ENCODE measurements around the gene KMT2B.
"Not testable (repeated sequence)": the region's sequence is repeated elsewhere in the genome, so short reads cannot be mapped to it uniquely, and the experiment has no call there.

The KMT2B gene

DNA sequence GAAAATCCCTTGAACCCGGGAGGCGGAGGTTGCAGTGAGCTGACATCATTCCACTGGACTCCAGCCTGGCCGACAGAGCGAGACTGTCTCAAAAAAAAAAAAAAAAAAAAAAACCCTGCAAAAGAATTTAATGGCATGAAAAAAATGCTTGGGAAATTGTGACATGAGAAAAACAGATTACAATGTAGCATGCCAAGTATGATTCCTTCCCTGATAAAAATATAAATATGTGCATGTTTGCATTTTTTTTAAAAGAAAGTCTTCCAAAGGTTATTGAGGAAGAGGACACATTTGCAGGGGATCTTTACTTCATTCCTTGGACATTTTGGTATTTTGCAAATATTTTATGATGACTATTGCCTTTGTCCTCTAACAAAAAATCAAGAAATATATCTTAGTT, 28.0 kb upstream of the KMT2B start:
- no peak overlapping the region for H3K4me3 ChIP-seq (ENCODE audit: low read depth, low read length)
- TF ChIP-seq, protein P1, sequence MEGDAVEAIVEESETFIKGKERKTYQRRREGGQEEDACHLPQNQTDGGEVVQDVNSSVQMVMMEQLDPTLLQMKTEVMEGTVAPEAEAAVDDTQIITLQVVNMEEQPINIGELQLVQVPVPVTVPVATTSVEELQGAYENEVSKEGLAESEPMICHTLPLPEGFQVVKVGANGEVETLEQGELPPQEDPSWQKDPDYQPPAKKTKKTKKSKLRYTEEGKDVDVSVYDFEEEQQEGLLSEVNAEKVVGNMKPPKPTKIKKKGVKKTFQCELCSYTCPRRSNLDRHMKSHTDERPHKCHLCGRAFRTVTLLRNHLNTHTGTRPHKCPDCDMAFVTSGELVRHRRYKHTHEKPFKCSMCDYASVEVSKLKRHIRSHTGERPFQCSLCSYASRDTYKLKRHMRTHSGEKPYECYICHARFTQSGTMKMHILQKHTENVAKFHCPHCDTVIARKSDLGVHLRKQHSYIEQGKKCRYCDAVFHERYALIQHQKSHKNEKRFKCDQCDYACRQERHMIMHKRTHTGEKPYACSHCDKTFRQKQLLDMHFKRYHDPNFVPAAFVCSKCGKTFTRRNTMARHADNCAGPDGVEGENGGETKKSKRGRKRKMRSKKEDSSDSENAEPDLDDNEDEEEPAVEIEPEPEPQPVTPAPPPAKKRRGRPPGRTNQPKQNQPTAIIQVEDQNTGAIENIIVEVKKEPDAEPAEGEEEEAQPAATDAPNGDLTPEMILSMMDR (IDR thresholded peaks at IDR 0.05; ENCODE audit: low read depth, low read length) = no peak

DNA sequence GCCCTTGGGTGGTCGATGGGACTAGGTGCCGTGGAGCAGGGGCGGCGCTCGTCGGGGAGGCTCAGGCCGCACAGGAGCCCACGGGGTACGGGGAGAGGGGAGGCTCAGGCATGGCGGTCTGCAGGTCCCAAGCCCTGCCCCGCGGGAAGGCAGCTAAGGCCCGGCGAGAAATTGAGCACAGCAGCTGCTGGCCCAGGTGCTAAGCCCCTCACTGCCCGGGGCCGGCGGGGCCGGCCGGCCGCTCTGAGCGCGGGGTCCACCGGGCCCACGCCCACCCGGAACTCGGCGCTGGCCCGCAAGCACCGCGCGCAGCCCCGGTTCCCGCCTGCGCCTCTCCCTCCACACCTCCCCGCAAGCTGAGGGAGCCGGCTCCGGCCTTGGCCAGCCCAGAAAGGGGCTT, 26.7 kb upstream of the KMT2B start:
- not testable (repeated sequence) for H3K4me3 ChIP-seq (ENCODE audit: low read depth, low read length)

DNA sequence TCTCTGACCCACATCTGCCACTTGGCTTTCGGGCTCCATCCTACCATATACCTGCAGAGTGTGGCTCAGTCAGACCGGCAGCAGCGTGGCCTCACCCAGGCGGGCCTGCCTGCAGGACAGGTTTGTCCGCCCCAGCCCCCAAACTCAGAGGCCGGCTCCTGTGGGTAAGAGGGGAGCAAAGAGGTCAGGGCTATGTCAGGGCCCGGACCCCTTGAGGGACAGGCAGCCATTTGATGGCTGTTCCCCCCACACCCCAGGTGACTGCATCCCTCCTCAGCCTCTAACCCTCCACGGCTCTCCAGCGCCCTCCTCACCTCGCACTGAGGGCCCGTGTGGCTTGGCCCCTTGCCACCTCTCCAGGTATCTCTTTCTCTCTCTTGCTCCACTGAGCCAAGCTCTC, 25.8 kb upstream of the KMT2B start:
- TF ChIP-seq, protein P1 (IDR thresholded peaks at IDR 0.05; ENCODE audit: low read depth, low read length) = no peak
- H3K4me3 ChIP-seq (ENCODE audit: low read depth, low read length) = no peak overlapping the region

DNA sequence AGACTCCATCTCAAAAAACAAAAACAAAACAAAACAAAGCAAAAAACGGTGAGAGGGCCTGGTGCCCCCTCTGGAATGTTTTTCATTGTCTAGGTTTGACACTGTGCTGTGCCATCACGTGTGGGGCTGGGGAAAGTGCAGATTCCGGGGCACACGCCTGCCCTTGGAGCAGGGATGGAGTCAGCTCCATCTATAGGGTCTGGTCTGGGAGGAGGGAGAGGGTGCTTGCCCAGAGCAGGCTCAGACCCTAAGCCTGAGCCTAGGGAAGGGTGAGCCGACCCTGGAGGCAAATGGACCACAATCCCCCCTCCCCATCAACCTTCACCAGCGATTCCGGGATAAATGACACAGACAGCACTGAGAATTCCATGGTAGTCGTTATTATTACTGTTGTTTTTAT, 24.4 kb upstream of the KMT2B start:
- TF ChIP-seq, protein P1 (IDR thresholded peaks at IDR 0.05; ENCODE audit: low read depth, low read length) = no peak
- no peak overlapping the region for H3K4me3 ChIP-seq (ENCODE audit: low read depth, low read length)

DNA sequence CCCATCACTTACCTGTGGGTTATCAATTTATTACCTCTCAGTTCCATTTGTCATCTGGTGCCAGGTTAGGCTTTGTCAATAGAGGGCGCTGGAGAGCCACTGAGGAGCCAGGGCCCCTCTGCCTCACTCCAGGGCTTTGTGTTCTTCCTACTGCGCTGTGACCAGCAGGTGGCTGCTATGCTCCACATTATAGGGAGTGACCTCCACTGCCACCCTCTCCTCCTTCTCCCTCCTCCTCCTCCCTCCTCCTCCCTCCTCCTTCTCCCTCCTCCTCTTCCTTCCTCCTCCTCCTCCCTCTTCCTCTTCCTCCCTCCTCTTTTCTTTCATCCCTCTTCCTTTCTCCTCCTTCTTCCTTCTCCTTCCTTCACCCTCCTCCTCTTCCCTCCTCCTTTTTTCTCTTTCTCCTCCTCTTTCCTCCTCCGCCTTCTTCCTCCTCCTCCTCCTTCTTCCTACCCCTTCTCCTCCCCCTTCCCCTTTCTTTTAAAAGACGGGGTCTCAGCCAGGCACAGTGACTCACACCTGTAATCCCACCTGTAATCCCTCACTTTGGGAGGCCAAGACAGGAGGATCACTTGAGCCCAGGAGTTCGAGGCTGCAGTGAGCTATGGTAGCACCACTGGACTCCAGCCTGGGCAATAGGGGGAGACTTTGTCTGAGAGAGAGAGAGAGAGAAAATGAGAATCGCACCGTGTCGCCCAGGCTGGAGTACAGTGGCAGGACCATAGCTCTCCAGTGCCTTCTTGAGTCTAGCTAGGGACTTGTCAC, 23.8 kb upstream of the KMT2B start:
- H3K4me3 ChIP-seq (ENCODE audit: low read depth, low read length) = no peak overlapping the region
- TF ChIP-seq, protein P1 (IDR thresholded peaks at IDR 0.05; ENCODE audit: low read depth, low read length) = peak; percentile 95

DNA sequence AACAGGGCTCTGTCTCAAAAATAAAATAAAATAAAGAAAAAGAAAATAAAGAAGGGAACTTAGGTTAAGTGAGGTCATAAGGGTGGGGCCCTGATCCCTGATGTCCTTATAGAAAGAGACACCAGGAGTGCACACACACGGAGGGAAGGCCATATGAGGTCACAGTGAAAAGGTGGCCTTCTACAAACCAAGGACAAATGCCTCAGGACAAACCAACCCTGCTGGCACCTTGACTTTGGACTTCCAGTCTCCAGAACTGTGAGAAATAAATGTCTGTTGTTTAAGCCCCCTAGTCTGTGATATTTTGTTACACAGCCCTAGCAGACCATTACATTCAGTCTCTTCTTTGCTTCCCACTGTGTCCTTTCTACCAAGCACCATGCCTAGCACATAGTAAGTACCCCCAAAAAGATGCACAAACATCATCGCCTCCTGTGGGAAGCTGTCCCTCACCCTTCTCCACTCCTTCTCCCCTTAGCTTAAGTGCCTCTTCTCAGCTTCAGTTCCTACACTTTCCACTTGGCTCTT, 21.8 kb upstream of the KMT2B start:
- TF ChIP-seq, protein P1 (IDR thresholded peaks at IDR 0.05; ENCODE audit: low read depth, low read length) = no peak
- no peak overlapping the region for H3K4me3 ChIP-seq (ENCODE audit: low read depth, low read length)

DNA sequence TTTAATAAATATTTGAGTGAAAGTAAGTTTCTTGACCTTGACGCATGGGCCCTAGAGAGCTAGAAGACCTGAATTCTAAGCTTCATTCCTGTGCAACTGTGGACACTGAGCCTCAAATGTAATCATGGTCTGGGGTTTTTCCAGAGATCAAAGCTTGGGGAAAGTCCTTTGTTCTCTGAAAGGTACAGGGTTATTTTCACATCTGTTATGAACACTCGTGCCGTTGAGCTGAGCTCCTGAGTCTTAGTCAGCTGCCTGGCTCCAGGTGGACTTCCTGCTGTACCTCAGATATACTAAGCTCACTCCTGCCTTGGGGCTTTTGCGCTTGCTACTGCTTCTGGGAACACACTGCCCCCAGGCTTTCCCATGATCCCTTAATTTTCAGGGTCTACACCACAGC, 21.0 kb upstream of the KMT2B start:
- no peak overlapping the region for H3K4me3 ChIP-seq (ENCODE audit: low read depth, low read length)
- TF ChIP-seq, protein P1 (IDR thresholded peaks at IDR 0.05; ENCODE audit: low read depth, low read length) = no peak

Measured in WI38 (cell line).